Adrenal gland (tissue), 12 donors: ENCODE measurements around the gene DMRTB1. TPM values are rescaled to one million over a fixed set of nuclear protein-coding genes. Genes with fewer than 3 reads are reported as not detected.

Experiments used
- DNase-seq, 7 donors: peaks; one replicate each; pipeline ENCODE4 v3.0.0-alpha.2; 2019 to 2020
- H3K27ac ChIP-seq, 5 donors: fragments of 200-600 bp; sonication (generic) in 4 of 5; 1 replicate in 3 of 5; 2 replicates in 2 of 5; pipeline versions ENCODE4 v1.5.1 to v1.8.0; 2016 to 2020; ENCODE audit warnings: mild to moderate bottlenecking in 1 of 5
- H3K27me3 ChIP-seq: fragments of 200-600 bp; 2 replicates; pipeline ENCODE4 v1.8.0; 2021
- H3K36me3 ChIP-seq, 2 donors: fragments of 200-600 bp; replicated peaks in 1 of 2; 1 replicate in 1 of 2; 2 replicates in 1 of 2; pipeline versions ENCODE4 v1.5.1 to v1.8.0; 2018 to 2022
- H3K4me1 ChIP-seq, 2 donors: fragments of 200-600 bp; replicated peaks in 1 of 2; 1 replicate in 1 of 2; 2 replicates in 1 of 2; pipeline versions ENCODE4 v1.5.1 to v1.8.0; 2018 to 2021
- H3K4me3 ChIP-seq, 4 donors: fragments of 200-600 bp; sonication (generic) in 3 of 4; one replicate each; pipeline ENCODE4 v1.5.1; 2016 to 2018
- H3K9me3 ChIP-seq, 3 donors: fragments of 200-600 bp; sonication (generic) in 1 of 3; replicated peaks in 1 of 3; 1 replicate in 2 of 3; 2 replicates in 1 of 3; pipeline versions ENCODE4 v1.5.1 to v1.8.0; 2016 to 2021
- CTCF ChIP-seq, 6 experiments: fragments of 450-650 bp in 4 of 6; fragments of 200-600 bp in 2 of 6; sonication (generic) in 1 of 6; IDR thresholded peaks; 1 replicate in 5 of 6; 2 replicates in 1 of 6; pipeline versions ENCODE4 v1.5.1 to v1.8.0; 2016 to 2021; ENCODE audit warnings: antibody characterized with exemption in 6 of 6, mild to moderate bottlenecking in 2 of 6, moderate library complexity in 1 of 6
- POLR2A ChIP-seq, 2 donors: fragments of 450-650 bp; IDR thresholded peaks; one replicate each; pipeline ENCODE4 v1.6.1; 2017; ENCODE audit warnings: antibody characterized with exemption in 2 of 2, mild to moderate bottlenecking in 2 of 2, moderate library complexity in 1 of 2
- WGBS, 4 donors: extraction: QIAGEN DNeasy Blood & Tissue Kit in 2 of 4; methylation state at CpG; one replicate each; pipeline versions ENCODE4 v1.1.5 to v1.1.7; 2013 to 2017; 5-methylcytosine and 5-hydroxymethylcytosine counted together
- intact Hi-C, 2 donors: fragments of 100-400 bp; cut with DNase I; formaldehyde crosslinking; loops; one replicate each; pipeline versions ENCODE4 v1.14.1 to v1.15.0; 2022 to 2023
- polyA plus RNA-seq, 3 donors: library from polyadenylated mRNA; stranded (reverse); fragments of 200-250 nt in 2 of 3; fragments of 350-450 nt in 1 of 3; fragmentation: Illumina TruSeq in 1 of 3; extraction: RNeasy Lipid Tissue Mini Kit (QIAGEN cat#74804) in 1 of 3; gene quantifications; one replicate each; pipeline ENCODE4 v1.2.3, GENCODE V29; 2013 to 2014
- total RNA-seq, 9 donors: library from RNA; depleted of rRNA in 4 of 9; stranded (reverse); fragments of >200 nt in 4 of 9; fragments of 120-200 nt in 1 of 9; fragmentation: NEBNext Ultra II Directional in 1 of 9; extraction: Animal tissue kit (Norgen Biotek cat#: 25700) in 1 of 9; gene quantifications; one replicate each; pipeline versions ENCODE4 v1.1.0 to v1.2.4, GENCODE V29; 2013 to 2023
- donor health status: healthy with polysubstance abuse.
- donor health status: Bipolar disorder and iron deficiency.
- donor health status: DM: yes; HTN: yes; CAD: no.
- donor health status: DM: no; HTN: no; CAD: no.
- donor health status: DM: no; HTN: no; CAD: no.
- donor health status: DM: yes; HTN: yes; CAD: no.

The DMRTB1 gene
- total and polyA plus RNA-seq, 12 donors: not detected

- H3K27ac ChIP-seq: no peak overlapping the region
- intact Hi-C loops: no loop called here
- TF ChIP-seq POLR2A (IDR thresholded peaks at IDR 0.05): no peak
- TF ChIP-seq CTCF (IDR thresholded peaks at IDR 0.05): no peak
- peaks cover 29% of the 10 kb centered on the region for H3K27me3 ChIP-seq
- H3K9me3 ChIP-seq: no peaks in the 10 kb centered on the region
- no peak overlapping the region for H3K4me3 ChIP-seq
- 84 to 93% (median 84%) methylated on average over 2 of the region's 2 CpGs for WGBS, 4 donors
- H3K36me3 ChIP-seq: no peaks in the 10 kb centered on the region
- DNase-seq: no peak
- no peaks in the 10 kb centered on the region for H3K4me1 ChIP-seq
Observed at GRCh38 chr1:53420341-53420740, 38.9 kb upstream of the DMRTB1 start.

- H3K4me3 ChIP-seq: no peak overlapping the region
- WGBS, 4 donors: 92 to 100% (median 96%) methylated on average over 1 of the region's 1 CpG
- TF ChIP-seq CTCF (IDR thresholded peaks at IDR 0.05) (no peak), POLR2A (IDR thresholded peaks at IDR 0.05) (no peak)
- intact Hi-C loops: no loop called here
- H3K27ac ChIP-seq: no peak overlapping the region
- H3K9me3 ChIP-seq: no peaks in the 10 kb centered on the region
- peaks cover 29% of the 10 kb centered on the region for H3K27me3 ChIP-seq
- no peak for DNase-seq
- no peaks in the 10 kb centered on the region for H3K4me1 ChIP-seq
- H3K36me3 ChIP-seq: no peaks in the 10 kb centered on the region
Observed at GRCh38 chr1:53421208-53421607, 38.0 kb upstream of the DMRTB1 start.

- H3K27me3 ChIP-seq: no peaks in the 10 kb centered on the region
- 59 to 65% (median 62%) methylated on average over 5 of the region's 5 CpGs for WGBS, 4 donors
- H3K27ac ChIP-seq: no peak overlapping the region
- no peaks in the 10 kb centered on the region for H3K9me3 ChIP-seq
- TF ChIP-seq POLR2A (IDR thresholded peaks at IDR 0.05) (no peak), CTCF (IDR thresholded peaks at IDR 0.05) (no peak)
- no peaks in the 10 kb centered on the region for H3K4me1 ChIP-seq
- intact Hi-C loops: no loop called here
- no peak for DNase-seq
- no peak overlapping the region for H3K4me3 ChIP-seq
- no peaks in the 10 kb centered on the region for H3K36me3 ChIP-seq
Observed at GRCh38 chr1:53430261-53430660, 28.9 kb upstream of the DMRTB1 start.

GRCh38 chr1:53430779-53431178 is 28.4 kb upstream of the DMRTB1 start:
- Histone ChIP-seq H3K4me1 (no peaks in the 10 kb centered on the region), H3K4me3 (no peak overlapping the region), H3K27ac (no peak overlapping the region), H3K9me3 (no peaks in the 10 kb centered on the region), H3K27me3 (no peaks in the 10 kb centered on the region), H3K36me3 (no peaks in the 10 kb centered on the region)
- no peak for DNase-seq
- TF ChIP-seq POLR2A (IDR thresholded peaks at IDR 0.05): no peak
- TF ChIP-seq CTCF (IDR thresholded peaks at IDR 0.05): no peak
- intact Hi-C loops: no loop called here
